ENCODE data around the gene KLLN.
"Not testable (repeated sequence)": the region's sequence is repeated elsewhere in the genome, so short reads cannot be mapped to it uniquely, and the experiment has no call there.

The KLLN gene

GRCh38 chr10:87847550-87847949, 15.8 kb downstream of the KLLN start:
- in situ Hi-C loops (cut with HindIII; ENCODE audit: low sequenced_read_pairs) = no loop called here
- TF ChIP-seq, protein P1, sequence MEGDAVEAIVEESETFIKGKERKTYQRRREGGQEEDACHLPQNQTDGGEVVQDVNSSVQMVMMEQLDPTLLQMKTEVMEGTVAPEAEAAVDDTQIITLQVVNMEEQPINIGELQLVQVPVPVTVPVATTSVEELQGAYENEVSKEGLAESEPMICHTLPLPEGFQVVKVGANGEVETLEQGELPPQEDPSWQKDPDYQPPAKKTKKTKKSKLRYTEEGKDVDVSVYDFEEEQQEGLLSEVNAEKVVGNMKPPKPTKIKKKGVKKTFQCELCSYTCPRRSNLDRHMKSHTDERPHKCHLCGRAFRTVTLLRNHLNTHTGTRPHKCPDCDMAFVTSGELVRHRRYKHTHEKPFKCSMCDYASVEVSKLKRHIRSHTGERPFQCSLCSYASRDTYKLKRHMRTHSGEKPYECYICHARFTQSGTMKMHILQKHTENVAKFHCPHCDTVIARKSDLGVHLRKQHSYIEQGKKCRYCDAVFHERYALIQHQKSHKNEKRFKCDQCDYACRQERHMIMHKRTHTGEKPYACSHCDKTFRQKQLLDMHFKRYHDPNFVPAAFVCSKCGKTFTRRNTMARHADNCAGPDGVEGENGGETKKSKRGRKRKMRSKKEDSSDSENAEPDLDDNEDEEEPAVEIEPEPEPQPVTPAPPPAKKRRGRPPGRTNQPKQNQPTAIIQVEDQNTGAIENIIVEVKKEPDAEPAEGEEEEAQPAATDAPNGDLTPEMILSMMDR (IDR thresholded peaks at IDR 0.05; ENCODE audit: low read depth, low read length) = no peak
- DNase-seq (ENCODE audit: low read depth, low spot score) = no peak
- H3K4me3 ChIP-seq (ENCODE audit: low read depth, low read length) = no peak overlapping the region

DNA sequence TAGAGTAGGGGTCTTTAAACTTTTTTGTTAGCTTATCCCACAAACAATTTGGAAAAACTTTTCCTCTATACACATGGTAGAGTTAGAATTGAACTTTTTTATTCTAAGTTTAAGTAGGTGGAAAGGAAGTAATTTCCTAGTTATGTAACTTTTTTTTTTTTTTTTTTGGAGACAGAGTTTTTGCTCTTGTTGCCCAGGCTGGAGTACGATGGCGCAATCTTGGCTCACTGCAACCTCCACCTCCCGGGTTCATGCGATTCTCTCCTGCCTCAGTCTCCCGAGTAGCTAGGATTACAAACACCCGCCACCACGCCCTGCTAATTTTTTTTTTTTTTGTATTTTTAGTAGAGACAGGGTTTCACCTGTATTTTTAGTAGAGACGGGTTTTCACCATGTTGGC, 16.6 kb downstream of the KLLN start:
- DNase-seq (ENCODE audit: low read depth, low spot score); in situ Hi-C loops (cut with HindIII; ENCODE audit: low sequenced_read_pairs); H3K4me3 ChIP-seq (ENCODE audit: low read depth, low read length): not testable (repeated sequence)

DNA sequence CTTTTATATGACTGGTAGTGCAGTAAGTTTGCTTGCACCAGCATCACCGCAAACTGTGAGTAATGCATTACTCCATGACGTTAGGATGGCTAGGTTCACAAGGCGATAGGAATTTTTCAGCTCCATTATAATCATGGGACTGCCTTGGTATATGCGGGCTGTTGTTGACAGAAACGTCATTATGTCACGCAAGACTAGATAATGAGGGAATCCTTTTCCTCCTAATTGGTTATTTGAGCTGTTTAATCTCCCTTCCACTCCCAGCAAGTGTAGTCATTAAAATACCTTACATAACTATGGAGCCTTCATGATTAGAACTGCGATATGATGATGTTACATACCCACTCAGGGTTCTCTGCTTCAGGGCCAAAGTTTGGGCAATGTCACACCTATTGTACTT, 17.3 kb downstream of the KLLN start:
- DNase-seq (ENCODE audit: low read depth, low spot score) = peak; percentile 82
- TF ChIP-seq, protein P1 (IDR thresholded peaks at IDR 0.05; ENCODE audit: low read depth, low read length) = no peak
- in situ Hi-C loops (cut with HindIII; ENCODE audit: low sequenced_read_pairs) = no loop called here
- no peak overlapping the region for H3K4me3 ChIP-seq (ENCODE audit: low read depth, low read length)

- no peak for DNase-seq (ENCODE audit: low read depth, low spot score)
- in situ Hi-C loops (cut with HindIII; ENCODE audit: low sequenced_read_pairs) = no loop called here
Measured at GRCh38 chr10:87845624-87845998, 17.7 kb downstream of the KLLN start.

DNA sequence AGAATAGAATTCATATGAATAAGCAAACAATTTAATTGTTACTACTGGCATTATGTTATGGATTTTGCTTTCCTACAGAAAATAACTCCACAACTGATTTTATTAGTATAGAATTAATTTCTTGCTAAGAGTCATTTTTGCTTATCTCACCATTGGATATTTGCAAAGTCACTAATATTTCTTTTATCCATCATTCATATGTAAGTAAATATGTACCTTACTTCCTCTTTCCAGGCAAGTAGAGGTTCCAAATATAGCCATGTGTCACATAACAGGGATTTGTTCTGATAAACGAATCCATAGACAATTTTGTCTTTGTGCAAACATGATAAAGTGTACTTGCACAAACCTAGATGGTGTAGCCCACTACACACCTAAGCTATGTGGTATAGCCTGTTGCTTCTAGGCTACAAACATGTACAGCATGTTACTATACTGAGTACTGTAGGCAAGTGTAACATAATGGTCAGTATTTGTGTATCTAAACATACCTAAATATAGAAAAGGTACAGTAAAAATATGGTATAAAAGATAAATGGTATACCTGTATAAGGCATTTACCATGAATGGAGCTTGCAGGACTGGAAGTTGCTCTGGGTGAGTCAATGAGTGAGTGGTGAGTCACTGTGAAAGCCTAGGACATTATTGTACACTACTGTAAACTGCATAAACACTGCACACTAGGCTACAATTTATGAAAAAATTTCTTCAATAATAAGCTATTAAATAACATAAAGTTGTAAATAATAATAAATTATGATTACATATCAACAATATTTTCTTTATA, 18.3 kb downstream of the KLLN start:
- H3K4me3 ChIP-seq (ENCODE audit: low read depth, low read length) = no peak overlapping the region
- TF ChIP-seq, protein P1 (IDR thresholded peaks at IDR 0.05; ENCODE audit: low read depth, low read length) = no peak
- DNase-seq (ENCODE audit: low read depth, low spot score) = peak; percentile 73
- in situ Hi-C loops (cut with HindIII; ENCODE audit: low sequenced_read_pairs) = no loop called here

More at GRCh38 chr10:87845624-87845998, 17.7 kb downstream of the KLLN start:
- TF ChIP-seq, protein P1 (IDR thresholded peaks at IDR 0.05; ENCODE audit: low read depth, low read length) = no peak
- H3K4me3 ChIP-seq (ENCODE audit: low read depth, low read length) = no peak overlapping the region

GRCh38 chr10:87843714-87844113, 19.6 kb downstream of the KLLN start:
- in situ Hi-C loops (cut with HindIII; ENCODE audit: low sequenced_read_pairs) = no loop called here
- TF ChIP-seq, protein P1 (IDR thresholded peaks at IDR 0.05; ENCODE audit: low read depth, low read length) = no peak
- no peak for DNase-seq (ENCODE audit: low read depth, low spot score)
- no peak overlapping the region for H3K4me3 ChIP-seq (ENCODE audit: low read depth, low read length)

DNA sequence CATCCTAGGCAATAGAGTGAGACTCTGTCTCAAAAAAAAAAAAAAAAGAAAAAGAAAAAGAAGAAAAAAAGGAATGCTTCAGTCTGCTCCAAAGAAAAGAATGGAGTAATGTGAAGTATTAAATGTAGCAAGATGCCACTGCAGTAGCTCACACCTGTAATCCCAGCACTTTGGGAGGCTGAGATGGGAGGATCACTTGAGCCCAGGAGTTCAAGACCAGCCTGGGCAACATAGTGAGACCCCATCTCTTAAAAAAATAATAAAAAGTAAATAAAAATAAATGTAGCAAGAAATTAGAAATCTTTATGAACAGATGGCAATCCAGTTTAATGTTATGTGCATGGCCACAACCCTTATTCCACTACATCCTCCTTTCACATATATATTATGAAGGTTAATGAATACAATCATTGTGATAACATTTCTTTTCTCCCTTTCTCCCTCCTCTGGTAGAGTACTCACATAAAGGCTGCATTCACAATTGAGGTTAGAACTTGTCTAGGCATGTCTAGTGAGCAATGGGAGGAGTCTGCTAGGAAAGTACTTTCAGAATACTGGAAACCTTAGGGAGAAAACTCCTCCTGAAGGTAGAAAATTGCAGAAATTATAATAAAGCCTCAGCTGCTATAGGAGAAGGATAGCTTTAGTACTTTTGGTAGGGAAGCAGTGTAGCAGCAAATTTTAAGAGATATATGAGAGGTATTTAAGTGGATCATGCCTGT, 20.4 kb downstream of the KLLN start:
- in situ Hi-C loops (cut with HindIII; ENCODE audit: low sequenced_read_pairs) = no loop called here
- TF ChIP-seq, protein P1 (IDR thresholded peaks at IDR 0.05; ENCODE audit: low read depth, low read length) = no peak
- H3K4me3 ChIP-seq (ENCODE audit: low read depth, low read length) = no peak overlapping the region
- DNase-seq (ENCODE audit: low read depth, low spot score) = peak; percentile 87

All from astrocyte of the spinal cord (primary cell).